ENCODE data around the gene E4F1. TPM values are rescaled to one million over a fixed set of nuclear protein-coding genes. Genes with fewer than 3 reads are reported as not detected.

The E4F1 gene
- total and polyA plus RNA-seq, 2 of the 13 experiments (the other 11 are each of a cell fraction or from before 2014, with no cell fraction given): 13.8 to 19.5 TPM

- no peak for TF ChIP-seq DDIT3 (CRISPR knock-in tag; IDR thresholded peaks at IDR 0.05)
- TF ChIP-seq HNRNPLL (IDR thresholded peaks at IDR 0.05; ENCODE audit: low read depth, low read length, poor library complexity, severe bottlenecking): peak; percentile 22
- no peak for TF ChIP-seq CTCF (CRISPR knock-in tag; IDR thresholded peaks at IDR 0.05)
- TF ChIP-seq ZFX (CRISPR knock-in tag; IDR thresholded peaks at IDR 0.05; ENCODE audit: low read depth): peak; percentile 47
- peak; percentile 30; the same call in 1 of the 2 replicates for TF ChIP-seq SP4 (CRISPR knock-in tag; IDR thresholded peaks at IDR 0.05)
- TF ChIP-seq MIER2 (CRISPR knock-in tag; IDR thresholded peaks at IDR 0.05): no peak
- TF ChIP-seq CBX1 (IDR thresholded peaks at IDR 0.05; ENCODE audit: low read depth): no peak
- TF ChIP-seq ZNF576 (CRISPR knock-in tag; IDR thresholded peaks at IDR 0.05): 0 out of 2 replicates have a peak, but pooled peaks have one; percentile 26
- no peak for TF ChIP-seq MAF1 (CRISPR knock-in tag; IDR thresholded peaks at IDR 0.05; ENCODE audit: borderline replicate concordance)
- 0 out of 2 replicates have a peak, but pooled peaks have one; percentile 21 for TF ChIP-seq ZNF740 (CRISPR knock-in tag; IDR thresholded peaks at IDR 0.05)
- no peak for TF ChIP-seq ZC3H4 (CRISPR knock-in tag; IDR thresholded peaks at IDR 0.05; ENCODE audit: borderline replicate concordance)
- TF ChIP-seq MLXIP (CRISPR knock-in tag; IDR thresholded peaks at IDR 0.05; ENCODE audit: borderline replicate concordance): no peak
- TF ChIP-seq KDM5B (CRISPR knock-in tag; IDR thresholded peaks at IDR 0.05; ENCODE audit: borderline replicate concordance): peak; percentile 22; the same call in 1 of the 2 replicates
- TF ChIP-seq SAP130 (CRISPR knock-in tag; IDR thresholded peaks at IDR 0.05; ENCODE audit: low read depth): peak; percentile 21; the same call in 1 of the 2 replicates
- TF ChIP-seq ZNF678 (CRISPR knock-in tag; IDR thresholded peaks at IDR 0.05): no peak
- no peak for TF ChIP-seq NAIF1 (CRISPR knock-in tag; IDR thresholded peaks at IDR 0.05; ENCODE audit: borderline replicate concordance)
- no peak for TF ChIP-seq CSRNP2 (CRISPR knock-in tag; conservative IDR thresholded peaks at IDR 0.05; ENCODE audit: low read depth)
- TF ChIP-seq ZNF317 (CRISPR knock-in tag; IDR thresholded peaks at IDR 0.05): no peak
- TF ChIP-seq MED13 (CRISPR knock-in tag; IDR thresholded peaks at IDR 0.05): no peak
These were observed 27.8 kb upstream of the E4F1 start (continued) for GRCh38 chr16:2195322-2196161.
